Left lobe of liver (tissue), 2 donors: ENCODE data around the gene KLHL7. TPM values are rescaled to one million over a fixed set of nuclear protein-coding genes. Genes with fewer than 3 reads are reported as not detected.
"Not testable (repeated sequence)": the region's sequence is repeated elsewhere in the genome, so short reads cannot be mapped to it uniquely, and the experiment has no call there.

ENCODE experiments used
- ATAC-seq: fragments of 200-7000 bp; cut with Tn5 transposase; one replicate; pipeline ENCODE4 v1.9.1; 2020; ENCODE audit warnings: mild to moderate bottlenecking, moderate library complexity
- DNase-seq: peaks from one replicate; pipeline ENCODE4 v3.0.0-alpha.2; 2020; ENCODE audit warnings: low spot score
- total RNA-seq: library from RNA; stranded (reverse); gene quantifications from one replicate; pipeline ENCODE4 v1.2.1, GENCODE V29; 2021
- donor health status: DM: no; HTN: no; CAD: no; lungs with moderate emphysema.
- donor health status: DM: no; HTN: yes; CAD: no.

KLHL7 gene
- total RNA-seq, 1 donor from 2014 or later: 8.6 TPM

DNA sequence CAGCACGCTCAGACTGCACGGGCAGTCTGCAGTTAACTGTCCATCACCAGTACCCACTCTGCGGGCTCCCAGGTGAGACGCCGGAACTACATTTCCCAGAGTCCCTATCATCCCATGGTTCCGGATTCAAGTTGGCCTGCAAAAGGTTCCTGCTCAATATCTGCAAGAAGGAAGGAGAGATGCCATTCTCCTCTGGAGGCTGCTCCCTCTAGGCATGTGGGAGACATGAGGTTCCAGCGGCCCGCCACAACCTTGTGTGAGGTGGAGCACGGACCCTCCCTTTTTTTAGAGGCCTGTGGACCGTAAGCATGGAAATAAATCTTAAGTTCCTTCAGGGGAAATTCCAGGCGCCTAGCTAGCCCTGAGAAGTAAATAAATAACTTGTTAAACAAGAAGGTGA, 106.0 kb downstream of the KLHL7 start:
- ATAC-seq: no peak

DNA sequence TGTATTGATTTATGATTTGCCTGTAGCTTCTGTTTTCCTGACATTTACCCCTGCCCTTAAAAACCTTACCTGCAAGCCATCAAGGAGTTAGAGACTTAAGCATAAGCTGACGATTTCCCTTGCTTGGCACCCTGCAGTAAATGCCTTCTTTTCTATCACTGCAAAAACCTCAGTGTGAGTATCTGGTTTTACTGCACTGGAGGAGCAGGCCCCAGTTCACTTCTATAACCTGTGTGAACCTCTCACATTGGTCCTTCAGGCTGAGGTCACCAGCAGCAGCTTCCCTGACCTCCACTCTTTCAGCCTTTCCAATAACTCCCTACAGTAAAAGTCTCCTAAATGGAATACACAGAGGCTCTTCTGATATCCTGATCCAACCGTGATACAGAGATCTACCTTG, 106.8 kb downstream of the KLHL7 start:
- DNase-seq: no peak
- no peak for ATAC-seq

More for the DNA sequence above, 106.0 kb downstream of the KLHL7 start:
- no peak for DNase-seq

DNA sequence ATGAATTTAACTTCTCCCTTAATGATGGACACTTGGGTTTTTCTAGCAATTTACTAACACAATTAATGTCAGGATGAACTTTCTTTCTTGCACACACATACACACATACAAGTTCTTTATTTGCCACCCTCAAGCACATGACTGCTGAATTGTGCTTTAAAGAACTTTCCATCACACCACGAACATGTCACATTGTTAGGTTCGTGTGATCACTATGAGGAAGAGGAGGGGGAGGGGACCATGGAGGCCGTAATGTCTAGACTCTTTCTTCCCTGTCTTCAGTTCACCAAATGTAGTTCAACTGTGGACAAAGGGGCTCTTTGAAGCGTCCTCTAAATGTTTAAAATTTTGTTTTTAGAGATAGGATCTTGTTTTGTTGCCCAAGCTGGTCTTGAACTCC, 107.3 kb downstream of the KLHL7 start:
- no peak for DNase-seq

DNA sequence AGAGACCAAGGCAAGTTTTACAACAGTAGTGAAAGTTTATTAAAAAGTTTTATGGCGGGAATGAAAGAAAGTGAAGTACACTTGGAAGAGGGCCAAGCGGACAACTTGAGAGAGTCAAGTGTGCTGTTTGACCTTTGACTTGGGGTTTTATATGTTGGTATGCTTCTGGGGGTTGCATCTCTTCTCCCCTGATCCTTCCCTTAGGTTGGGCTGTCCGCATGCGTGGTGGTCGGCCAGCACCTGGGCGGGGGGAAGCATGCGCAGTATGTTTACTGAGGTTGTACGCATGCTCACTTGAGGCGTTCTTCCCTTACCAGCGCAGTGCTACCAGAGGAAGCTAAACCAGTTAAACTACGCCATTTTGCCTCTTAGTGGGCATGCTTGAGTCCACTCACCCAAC, 108.2 kb downstream of the KLHL7 start:
- DNase-seq: no peak
- ATAC-seq: no peak

More for the DNA sequence above, 107.3 kb downstream of the KLHL7 start:
- no peak for ATAC-seq

- DNase-seq (no peak), ATAC-seq (no peak)
Measured at GRCh38 chr7:23214423-23214822, 108.8 kb downstream of the KLHL7 start.

DNA sequence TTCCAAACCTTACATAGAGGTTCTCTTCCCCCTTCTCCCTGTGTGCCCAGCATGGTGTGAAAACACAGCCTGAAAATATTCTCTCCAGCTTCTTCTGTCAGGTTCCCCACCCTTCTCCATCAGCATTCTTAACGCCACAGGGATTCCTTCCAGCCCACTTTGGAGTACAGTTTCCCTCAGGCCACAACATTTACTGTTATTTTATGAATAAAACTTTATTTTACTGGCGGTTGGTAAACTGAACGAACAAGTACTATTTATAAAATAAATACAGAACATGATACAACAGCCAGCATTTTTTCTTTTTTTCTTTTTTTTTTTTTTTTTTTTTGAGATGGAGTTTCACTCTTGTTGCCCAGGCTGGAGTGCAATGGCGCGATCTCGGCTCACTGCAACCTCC, 109.4 kb downstream of the KLHL7 start:
- DNase-seq: no peak
- ATAC-seq: no peak

DNA sequence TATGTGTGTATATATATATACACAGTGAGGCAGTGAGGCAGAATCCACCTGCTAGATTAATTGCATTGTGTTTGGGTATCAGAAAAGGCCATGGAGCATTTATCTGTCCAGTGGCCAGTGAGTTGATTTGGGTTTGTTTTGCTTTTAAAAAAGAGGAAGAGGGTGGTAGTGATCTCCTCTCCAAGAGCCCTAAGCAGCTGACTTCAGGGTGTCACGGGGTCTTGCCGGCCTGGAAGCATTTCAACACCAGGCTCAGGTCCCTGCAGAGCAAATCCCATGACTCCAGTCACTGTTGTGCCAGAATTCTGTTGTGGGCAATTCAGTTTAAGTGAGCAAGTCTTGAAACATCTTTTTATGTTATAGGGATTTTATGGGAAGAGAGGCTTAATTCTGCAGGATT, 110.4 kb downstream of the KLHL7 start:
- no peak for DNase-seq
- ATAC-seq: no peak

GRCh38 chr7:23218196-23218595, 112.6 kb downstream of the KLHL7 start:
- no peak for ATAC-seq
- no peak for DNase-seq

DNA sequence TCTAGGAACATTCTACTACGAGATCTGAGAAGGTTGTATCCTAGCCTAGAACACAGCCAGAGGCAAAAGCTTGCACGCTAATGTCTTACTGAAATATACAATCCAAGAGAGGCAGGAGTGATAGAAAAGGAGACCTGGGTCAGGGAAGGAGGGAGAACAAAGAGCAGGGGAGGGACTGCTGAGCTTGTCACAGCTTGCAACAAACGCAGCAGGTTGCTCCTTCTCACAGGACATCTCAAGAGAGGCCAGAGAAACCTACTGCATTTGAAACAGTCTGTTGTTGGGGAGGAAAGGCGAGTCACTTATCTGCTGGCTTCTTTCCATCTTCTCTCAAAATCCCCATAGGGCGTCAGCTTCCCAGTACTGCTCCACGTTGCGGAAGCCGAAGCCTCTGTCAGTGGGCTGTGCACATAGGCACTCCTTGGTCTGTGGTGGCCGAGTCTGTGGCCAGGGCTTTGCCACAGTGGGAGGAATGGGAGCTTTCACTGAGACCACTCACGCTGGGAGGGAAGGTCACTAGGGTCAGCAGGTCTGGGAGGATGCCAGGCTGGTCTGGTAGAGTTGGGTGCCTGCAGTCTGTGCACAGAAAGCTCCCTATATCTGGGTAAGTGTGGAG, 115.2 kb downstream of the KLHL7 start:
- no peak for ATAC-seq
- no peak for DNase-seq

GRCh38 chr7:23222439-23223030, 117.0 kb downstream of the KLHL7 start:
- peak; percentile 49 for ATAC-seq
- no peak for DNase-seq

- not testable (repeated sequence) for ATAC-seq, DNase-seq
Measured at GRCh38 chr7:23224364-23224763, 118.8 kb downstream of the KLHL7 start.

- DNase-seq (no peak), ATAC-seq (no peak)
Measured at GRCh38 chr7:23226844-23227450, 121.4 kb downstream of the KLHL7 start.

Other genes with a start within 250 kb of the KLHL7 start
- 14.7 TPM for gene HYCC1, start 91.7 kb upstream of the KLHL7 start, total RNA-seq
- 16.5 TPM for gene NUP42, start 76.3 kb downstream of the KLHL7 start, total RNA-seq
- 5.0 TPM for gene GPNMB, start 141.0 kb downstream of the KLHL7 start, total RNA-seq
- 44.4 TPM for gene MALSU1, start 193.6 kb downstream of the KLHL7 start, total RNA-seq